ENCODE data around the gene GGA1. TPM values are rescaled to one million over a fixed set of nuclear protein-coding genes. Genes with fewer than 3 reads are reported as not detected.

GGA1 gene
- total and polyA plus RNA-seq, 9 of the 15 experiments (the other 6 are each of a cell fraction or from before 2014, with no cell fraction given), result 1.5 to 69.5 (median 31.6) TPM

GRCh38 chr22:37676736-37677492 is 68.3 kb downstream of the GGA1 start (continued):
- no peak for TF ChIP-seq KDM5B (IDR thresholded peaks at IDR 0.05; ENCODE audit: insufficient replicate concordance, low read depth, low read length)
- no peak for TF ChIP-seq ZC3H11A (IDR thresholded peaks at IDR 0.05; ENCODE audit: low read depth, low read length)
- no peak for TF ChIP-seq ZNF764 (CRISPR knock-in tag; IDR thresholded peaks at IDR 0.05; ENCODE audit: low read depth)
- no peak for TF ChIP-seq BCL6 (CRISPR knock-in tag; IDR thresholded peaks at IDR 0.05)
- TF ChIP-seq IFI16 (CRISPR knock-in tag; IDR thresholded peaks at IDR 0.05), result no peak
- no peak for TF ChIP-seq DDX20 (tag; IDR thresholded peaks at IDR 0.05; ENCODE audit: low read depth)
- 0 out of 4 replicates have a peak, but pooled peaks of 1 of the 2 experiments have one; percentile 18 for TF ChIP-seq NRF1 (conservative IDR thresholded peaks at IDR 0.05 in 1 of 2, IDR thresholded peaks at IDR 0.05 in 1 of 2)
- no peak for TF ChIP-seq ZNF449 (CRISPR knock-in tag; IDR thresholded peaks at IDR 0.05)
- no peak for TF ChIP-seq ZNF354B (CRISPR knock-in tag; IDR thresholded peaks at IDR 0.05)
- no peak for TF ChIP-seq SRSF3 (IDR thresholded peaks at IDR 0.05; ENCODE audit: insufficient read depth, low read length)
- no peak for TF ChIP-seq NR1H2 (CRISPR knock-in tag; IDR thresholded peaks at IDR 0.05)
- no peak for TF ChIP-seq MLLT1 (IDR thresholded peaks at IDR 0.05)
- TF ChIP-seq WHSC1 (IDR thresholded peaks at IDR 0.05; ENCODE audit: low read length), result no peak
- no peak for TF ChIP-seq CBX1 (IDR thresholded peaks at IDR 0.05; ENCODE audit: low read depth)
- TF ChIP-seq, protein P1, sequence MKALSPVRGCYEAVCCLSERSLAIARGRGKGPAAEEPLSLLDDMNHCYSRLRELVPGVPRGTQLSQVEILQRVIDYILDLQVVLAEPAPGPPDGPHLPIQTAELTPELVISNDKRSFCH (CRISPR knock-in tag; IDR thresholded peaks at IDR 0.05), result no peak
- TF ChIP-seq, protein P1 (tag; IDR thresholded peaks at IDR 0.05), result no peak
- TF ChIP-seq ZNF584 (CRISPR knock-in tag; IDR thresholded peaks at IDR 0.05; ENCODE audit: low read depth), result no peak
- TF ChIP-seq ZNF431 (CRISPR knock-in tag; IDR thresholded peaks at IDR 0.05), result no peak
- peak; percentile 42; the same call in 1 of the 2 replicates for TF ChIP-seq ATF7 (IDR thresholded peaks at IDR 0.05)
- no peak for TF ChIP-seq ZZZ3 (IDR thresholded peaks at IDR 0.05)
- no peak for TF ChIP-seq RUNX1 (IDR thresholded peaks at IDR 0.05; ENCODE audit: low read depth)
- TF ChIP-seq THRA (IDR thresholded peaks at IDR 0.05), result no peak
- peak; percentile 92 for TF ChIP-seq TAF9B (IDR thresholded peaks at IDR 0.05; ENCODE audit: partially characterized antibody)
- TF ChIP-seq ELF1 (tag; IDR thresholded peaks at IDR 0.05), result no peak
- no peak for TF ChIP-seq SREBF2 (CRISPR knock-in tag; IDR thresholded peaks at IDR 0.05)

All from K562 (cell line).